NCI-H2107 treated with DMSO at 0.1 percent for 48 hours (cell line): Measurements from ENCODE around the gene SAMD4A.
"Not testable (repeated sequence)": the region's sequence is repeated elsewhere in the genome, so short reads cannot be mapped to it uniquely, and the experiment has no call there.

ENCODE experiments used
- DNase-seq: peaks from one replicate; lab custom pipeline; 2025; ENCODE audit not compliant: unreplicated experiment; lab: John Stamatoyannopoulos, UW

Gene SAMD4A

GRCh38 chr14:54792288-54792687 lies 225.4 kb downstream of the SAMD4A start:
- no peak for DNase-seq

- DNase-seq: no peak
These were observed 227.2 kb downstream of the SAMD4A start for GRCh38 chr14:54794159-54794558.

- DNase-seq: no peak
These were observed 227.9 kb downstream of the SAMD4A start for GRCh38 chr14:54794796-54795195.

- no peak for DNase-seq
These were observed 230.0 kb downstream of the SAMD4A start for GRCh38 chr14:54796961-54797360.

GRCh38 chr14:54797556-54797955 lies 230.6 kb downstream of the SAMD4A start:
- no peak for DNase-seq

GRCh38 chr14:54797986-54798385 lies 231.1 kb downstream of the SAMD4A start:
- no peak for DNase-seq

GRCh38 chr14:54798465-54799124 lies 231.7 kb downstream of the SAMD4A start:
- DNase-seq: no peak

- DNase-seq: not testable (repeated sequence)
These were observed 234.6 kb downstream of the SAMD4A start for GRCh38 chr14:54801482-54801881.

- DNase-seq: peak; percentile 61
These were observed 236.5 kb downstream of the SAMD4A start for GRCh38 chr14:54803396-54803795.

GRCh38 chr14:54803926-54804537 lies 237.1 kb downstream of the SAMD4A start:
- DNase-seq: no peak

- peak; percentile 16 for DNase-seq
These were observed 237.7 kb downstream of the SAMD4A start for GRCh38 chr14:54804538-54805041.

- DNase-seq: no peak
These were observed 238.1 kb downstream of the SAMD4A start for GRCh38 chr14:54805070-54805444.

GRCh38 chr14:54805445-54806322 lies 238.8 kb downstream of the SAMD4A start:
- peak; percentile 86 for DNase-seq

- no peak for DNase-seq
These were observed 239.7 kb downstream of the SAMD4A start for GRCh38 chr14:54806616-54807015.

GRCh38 chr14:54807428-54807827 lies 240.5 kb downstream of the SAMD4A start:
- DNase-seq: no peak

GRCh38 chr14:54807881-54808280 lies 241.0 kb downstream of the SAMD4A start:
- DNase-seq: no peak

GRCh38 chr14:54808326-54809161 lies 241.6 kb downstream of the SAMD4A start:
- DNase-seq: no peak

- DNase-seq: no peak
These were observed 242.8 kb downstream of the SAMD4A start for GRCh38 chr14:54809767-54810166.

GRCh38 chr14:54812617-54813016 lies 245.7 kb downstream of the SAMD4A start:
- no peak for DNase-seq

GRCh38 chr14:54813081-54813480 lies 246.2 kb downstream of the SAMD4A start:
- no peak for DNase-seq

- no peak for DNase-seq
These were observed 247.1 kb downstream of the SAMD4A start for GRCh38 chr14:54814076-54814475.
